HG03103 (cell line): ENCODE results near the gene AFAP1L1.

Experiments used
- ATAC-seq: cut with Tn5 transposase; IDR thresholded peaks from one replicate; pipeline ENCODE4 v1.9.1; 2021; ENCODE audit warnings: low read depth; ENCODE audit not compliant: unreplicated experiment

AFAP1L1 gene

GRCh38 chr5:149341876-149342275 is 70.2 kb downstream of the AFAP1L1 start:
- ATAC-seq = no peak

GRCh38 chr5:149344151-149344550 is 72.5 kb downstream of the AFAP1L1 start:
- ATAC-seq = no peak

DNA sequence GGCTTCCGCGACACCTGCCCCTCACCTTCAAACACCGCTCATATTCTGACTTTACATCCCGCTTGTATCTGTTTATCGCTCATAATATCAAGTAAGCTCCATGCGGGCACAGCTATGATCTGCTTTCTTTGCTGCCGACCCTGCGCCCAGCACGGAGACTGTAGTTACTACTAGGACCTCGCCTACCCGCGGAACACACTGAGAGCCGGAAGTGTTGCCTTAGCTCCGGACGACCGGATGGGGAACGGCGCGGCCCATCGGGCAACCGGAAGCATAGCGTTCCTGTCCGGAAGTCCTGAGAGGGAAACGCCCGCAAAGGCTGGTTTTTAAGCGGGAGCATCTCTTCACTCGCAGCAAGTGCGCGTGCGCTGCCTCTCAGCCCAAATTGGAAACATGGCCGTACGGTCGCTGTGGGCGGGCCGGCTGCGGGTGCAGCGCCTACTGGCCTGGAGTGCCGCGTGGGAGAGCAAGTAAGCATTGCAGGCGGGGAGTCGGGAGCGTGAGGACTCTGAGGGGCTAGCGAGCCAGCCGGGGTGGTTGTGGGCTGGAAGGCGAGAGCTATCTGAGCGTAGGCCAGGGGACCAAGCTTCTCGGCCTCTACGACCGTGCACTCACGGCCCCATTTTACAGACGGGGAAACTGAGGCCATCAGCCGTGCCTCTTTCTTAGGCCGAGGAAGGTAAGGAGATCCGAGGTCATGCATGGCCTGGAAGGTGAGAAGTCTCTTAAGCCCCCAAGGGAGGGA is 73.7 kb downstream of the AFAP1L1 start, which contains the start of gene GRPEL2:
Gene GRPEL2, plus strand, starts transcription at position 353 of the 745 bp plus-strand sequence. Its CDS starts 41 bp downstream, at position 394.
- ATAC-seq = peak; percentile 98

DNA sequence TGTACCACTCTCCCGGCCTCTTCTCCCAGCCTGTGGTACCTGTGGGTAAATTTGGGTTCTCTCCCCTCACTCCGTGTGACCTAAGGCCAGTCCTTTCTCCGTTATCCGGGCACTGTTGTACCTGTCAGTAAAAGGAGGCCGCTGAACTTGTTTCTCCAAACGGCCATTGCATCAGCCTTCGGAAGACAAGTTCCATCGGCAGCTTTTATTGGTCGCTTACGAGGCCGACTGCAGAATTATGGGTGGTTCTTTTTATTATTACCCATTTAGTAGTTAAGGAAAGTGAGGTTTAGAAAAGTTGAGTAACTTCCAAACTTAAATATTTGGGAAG is 74.2 kb downstream of the AFAP1L1 start:
- ATAC-seq = no peak

- no peak for ATAC-seq
Measured at GRCh38 chr5:149348518-149348917, 76.9 kb downstream of the AFAP1L1 start.

DNA sequence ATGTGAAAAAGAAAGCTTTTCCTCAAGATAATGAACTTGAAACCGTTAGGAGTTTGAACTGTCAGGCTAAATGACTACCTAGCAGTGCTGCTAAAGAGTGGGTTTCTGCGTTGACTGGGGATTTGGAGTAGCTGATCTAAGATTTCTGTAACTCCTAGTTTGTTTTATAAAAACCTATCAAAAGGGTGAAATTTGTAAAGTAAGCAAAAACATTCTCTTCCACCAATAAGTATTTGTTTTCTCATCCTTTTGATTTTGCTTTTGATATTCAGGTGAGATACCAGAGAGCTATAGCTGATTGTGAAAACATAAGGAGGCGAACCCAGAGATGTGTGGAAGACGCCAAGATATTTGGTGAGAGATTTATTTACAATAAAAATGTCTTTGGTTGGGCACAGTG is 77.7 kb downstream of the AFAP1L1 start:
- ATAC-seq = no peak

GRCh38 chr5:149352169-149352568 is 80.5 kb downstream of the AFAP1L1 start:
- no peak for ATAC-seq

GRCh38 chr5:149353911-149354310 is 82.3 kb downstream of the AFAP1L1 start:
- ATAC-seq = no peak

DNA sequence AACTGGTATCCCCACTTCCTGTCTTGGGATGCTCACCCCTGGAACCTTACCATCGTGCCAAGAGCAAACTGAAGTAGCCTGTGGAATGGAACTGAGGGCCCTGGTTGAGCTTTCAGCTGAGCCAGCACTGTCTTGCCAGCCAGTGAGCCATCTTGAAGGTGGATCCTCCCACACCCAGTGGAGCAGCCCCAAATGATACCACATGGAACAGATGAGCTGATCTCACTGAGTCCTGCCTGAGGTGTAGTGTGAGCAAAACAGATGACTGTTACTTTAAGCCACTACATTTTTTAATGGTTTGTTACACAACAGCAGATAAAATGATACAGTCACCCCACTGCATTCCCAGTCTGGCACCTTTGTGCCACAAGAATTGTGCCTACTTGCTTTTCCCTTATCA is 84.0 kb downstream of the AFAP1L1 start:
- no peak for ATAC-seq

GRCh38 chr5:149356391-149356790 is 84.7 kb downstream of the AFAP1L1 start:
- ATAC-seq = no peak

GRCh38 chr5:149357370-149358293 is 86.0 kb downstream of the AFAP1L1 start, which contains the start of gene PCYOX1L:
Gene PCYOX1L (plus strand): TSS chr5:149358046. CDS start chr5:149358069, 23 bp downstream.
- peak; percentile 99 for ATAC-seq

GRCh38 chr5:149358294-149358651 is 86.6 kb downstream of the AFAP1L1 start:
- peak; percentile 11 for ATAC-seq

DNA sequence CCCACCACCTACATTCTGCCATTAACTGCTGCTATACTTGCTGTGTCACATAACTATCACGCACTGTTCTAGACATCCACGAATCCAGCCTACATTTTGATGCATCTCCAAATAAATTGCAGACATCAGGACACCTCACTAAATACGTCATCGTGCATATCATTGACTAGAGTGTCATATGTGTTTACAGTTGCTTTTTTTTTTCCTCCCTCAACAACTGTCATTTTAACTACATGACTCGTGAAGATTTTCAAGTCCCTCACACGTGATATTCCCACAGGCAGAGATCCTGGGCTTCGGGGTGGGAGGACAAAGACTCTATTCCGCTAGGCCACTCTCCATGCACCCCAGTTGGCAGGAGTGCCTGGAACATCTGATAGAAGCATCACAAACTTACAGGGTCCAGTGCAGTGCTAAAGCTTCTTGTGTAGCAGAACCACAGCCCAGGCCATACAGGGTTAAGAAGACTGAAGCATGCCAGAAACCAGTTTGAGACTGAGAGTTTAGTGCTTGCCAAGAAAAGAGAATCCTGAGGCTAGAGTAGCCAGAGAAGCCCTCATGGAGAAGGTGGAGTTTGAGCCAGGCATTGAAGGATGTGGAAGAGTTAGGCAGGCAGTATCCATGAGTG is 87.3 kb downstream of the AFAP1L1 start:
- no peak for ATAC-seq

GRCh38 chr5:149360272-149360671 is 88.6 kb downstream of the AFAP1L1 start:
- no peak for ATAC-seq

DNA sequence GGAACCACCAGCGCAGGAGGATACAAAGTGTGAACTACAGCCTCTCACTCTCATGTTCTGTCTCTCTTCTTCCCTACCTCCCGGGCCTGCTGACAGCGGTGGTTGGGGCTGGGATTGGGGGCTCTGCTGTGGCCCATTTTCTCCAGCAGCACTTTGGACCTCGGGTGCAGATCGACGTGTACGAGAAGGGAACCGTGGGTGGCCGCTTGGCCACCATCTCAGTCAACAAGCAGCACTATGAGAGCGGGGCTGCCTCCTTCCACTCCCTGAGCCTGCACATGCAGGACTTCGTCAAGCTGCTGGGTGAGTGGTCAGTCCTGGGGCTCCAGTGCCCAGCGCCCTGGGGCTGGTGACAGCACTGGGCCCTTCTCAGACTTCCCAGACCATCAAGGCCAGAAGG is 90.9 kb downstream of the AFAP1L1 start:
- ATAC-seq = no peak

GRCh38 chr5:149363358-149363757 is 91.7 kb downstream of the AFAP1L1 start:
- no peak for ATAC-seq

DNA sequence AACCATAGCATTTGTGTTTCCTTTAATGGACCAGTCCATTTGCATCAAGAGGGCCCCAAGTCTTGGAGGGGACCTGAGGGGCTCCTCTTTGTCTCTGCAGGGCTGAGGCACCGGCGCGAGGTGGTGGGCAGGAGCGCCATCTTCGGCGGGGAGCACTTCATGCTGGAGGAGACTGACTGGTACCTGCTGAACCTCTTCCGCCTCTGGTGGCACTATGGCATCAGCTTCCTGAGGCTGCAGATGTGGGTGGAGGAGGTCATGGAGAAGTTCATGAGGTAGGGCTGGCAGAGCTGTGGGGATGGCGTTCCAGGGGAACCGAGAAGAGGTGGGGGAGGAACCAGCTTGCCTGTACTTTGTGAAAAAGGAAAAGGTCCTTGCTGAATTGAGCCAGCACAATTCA is 92.3 kb downstream of the AFAP1L1 start:
- no peak for ATAC-seq

DNA sequence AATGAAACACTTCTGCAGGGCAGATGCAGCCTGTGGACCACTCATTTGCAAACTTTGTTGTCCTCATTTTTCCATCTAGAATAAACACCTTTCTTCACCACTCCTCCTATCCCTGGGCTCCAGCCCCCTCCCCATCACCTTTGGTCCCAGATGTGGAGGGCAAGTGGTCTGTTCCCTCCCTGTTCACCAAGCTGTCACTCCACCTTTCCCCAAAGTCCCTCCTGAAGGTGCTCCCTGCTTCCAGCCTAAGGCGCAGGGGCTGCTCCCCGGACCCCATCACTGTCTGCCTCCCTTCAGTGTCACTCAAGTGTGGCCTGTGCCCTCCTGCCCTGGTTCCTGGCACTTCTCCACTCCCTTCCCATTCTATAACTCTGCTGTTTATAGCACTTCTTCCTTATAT is 93.1 kb downstream of the AFAP1L1 start:
- no peak for ATAC-seq

GRCh38 chr5:149365418-149365817 is 93.8 kb downstream of the AFAP1L1 start:
- no peak for ATAC-seq

DNA sequence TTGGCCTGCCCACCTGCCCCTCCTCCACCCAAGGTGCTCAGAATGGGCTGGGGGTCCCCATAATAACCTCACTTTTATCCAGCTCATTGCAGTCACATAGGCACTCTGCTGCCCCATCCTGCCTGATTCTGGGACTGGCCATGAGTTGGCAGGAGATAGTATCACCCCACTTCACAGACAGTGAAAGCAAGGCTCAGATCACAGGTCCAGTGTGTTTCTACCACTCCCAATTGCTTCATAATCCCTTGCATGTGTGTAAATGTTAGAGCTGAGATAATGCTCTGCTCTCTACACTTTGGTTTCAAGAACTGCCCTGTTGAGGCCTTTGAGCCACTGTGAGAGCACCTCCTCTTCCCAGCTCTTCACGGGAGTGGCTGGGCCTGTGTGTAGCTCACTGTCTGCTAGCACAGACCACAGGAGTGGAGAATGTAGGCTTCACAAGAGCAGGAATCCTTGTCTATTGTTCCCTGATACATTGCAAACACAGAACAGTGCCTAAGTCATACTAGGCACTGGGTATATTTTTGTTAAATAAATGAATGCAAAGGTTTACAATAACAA is 94.6 kb downstream of the AFAP1L1 start:
- no peak for ATAC-seq
